NOMO-1 treated with DMSO at 0.1 percent for 48 hours (cell line): ENCODE measurements around the gene ARHGAP12.
A peak's percentile ranks its signal among the peaks of the same experiment; 100 is the strongest.

Source experiments
- DNase-seq: peaks from one replicate; lab custom pipeline; 2025; ENCODE audit not compliant: unreplicated experiment; lab: John Stamatoyannopoulos, UW

The ARHGAP12 gene

DNA sequence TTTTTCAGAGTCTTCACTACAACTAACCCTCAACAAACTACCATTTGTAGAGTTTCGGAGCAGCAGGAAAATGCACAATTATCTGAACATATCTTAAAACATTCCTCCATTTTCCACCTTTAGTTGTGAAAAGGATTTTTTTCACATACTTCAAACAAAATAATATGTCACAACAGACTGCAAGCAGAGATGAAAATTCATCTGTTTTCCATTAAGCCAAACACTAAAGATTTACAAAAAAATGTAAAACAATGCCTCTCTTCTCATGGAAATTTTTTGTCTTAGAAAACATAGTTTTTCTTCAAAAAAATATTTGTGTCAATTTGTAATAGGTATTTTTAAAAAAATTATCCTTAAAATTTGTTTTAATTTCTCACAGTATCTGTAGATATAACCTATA is 98.9 kb downstream of the ARHGAP12 start:
- no peak for DNase-seq

DNA sequence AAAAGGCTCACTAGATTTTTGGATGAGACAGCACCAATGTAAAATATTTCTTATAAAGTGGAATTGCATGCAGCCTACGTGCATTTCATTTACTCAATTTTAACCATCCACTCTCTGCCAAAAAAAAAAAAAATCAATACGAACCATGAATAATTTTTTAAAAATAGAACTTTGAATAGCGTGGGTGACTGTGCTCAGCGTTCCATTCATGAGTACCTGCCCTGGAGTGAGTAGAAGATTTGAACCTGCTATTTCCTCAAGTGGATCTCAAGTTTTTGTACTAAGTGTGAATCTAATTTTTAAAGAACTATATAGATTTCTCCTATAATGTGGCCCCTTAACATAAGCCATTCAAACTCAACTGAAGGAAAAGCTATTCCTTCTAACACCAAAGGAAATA is 105.3 kb downstream of the ARHGAP12 start:
- DNase-seq, result no peak

DNA sequence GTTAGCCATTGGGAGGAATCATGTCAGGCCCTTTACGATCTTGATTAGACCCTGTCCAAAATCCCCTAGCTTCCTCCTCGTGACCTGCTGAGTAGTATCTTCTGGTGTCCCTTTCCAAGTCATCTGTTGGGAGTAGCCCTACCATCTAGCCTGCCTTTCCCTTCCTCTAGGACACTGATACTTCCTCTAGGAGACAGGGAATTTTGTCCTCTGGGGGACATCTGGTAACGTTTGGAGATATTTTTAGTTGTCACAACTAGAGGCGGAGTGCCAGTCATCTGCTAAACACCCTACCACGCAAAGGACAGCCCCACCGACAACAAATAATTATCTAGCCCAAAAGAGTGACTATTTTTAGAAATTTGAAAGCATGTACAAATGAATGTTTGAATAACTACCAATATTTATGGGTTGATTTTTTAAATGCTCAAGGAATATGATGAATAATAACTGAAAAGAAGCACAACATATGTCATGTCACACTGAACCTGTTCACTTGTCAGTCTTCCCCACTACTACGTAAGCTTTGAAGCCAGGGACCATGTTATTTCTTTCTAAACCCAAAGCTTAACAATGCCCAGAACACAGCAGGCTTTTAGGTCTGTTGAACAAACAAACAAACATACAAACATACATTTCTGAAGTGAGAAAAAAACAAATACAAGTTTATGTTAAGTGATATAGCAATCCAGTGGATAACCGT is 105.9 kb downstream of the ARHGAP12 start:
- DNase-seq, result no peak

DNA sequence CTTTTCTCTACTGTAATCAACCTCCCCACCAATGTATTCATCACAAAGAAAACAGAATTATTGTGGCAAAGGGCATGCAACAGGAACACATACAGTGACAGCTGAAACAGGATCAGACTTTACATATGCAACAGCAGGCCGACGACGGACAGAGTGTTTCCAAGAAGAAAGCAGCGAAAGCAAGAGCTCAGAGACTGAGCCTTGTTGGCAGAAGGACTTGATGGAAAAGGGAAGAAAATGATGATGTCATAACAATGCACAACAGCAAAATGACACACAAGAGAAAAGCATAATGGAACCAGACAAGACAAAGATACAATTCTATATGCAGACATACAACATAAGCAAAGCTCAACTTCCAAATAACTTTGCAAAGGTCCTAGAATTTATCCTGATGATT is 106.5 kb downstream of the ARHGAP12 start:
- DNase-seq, result no peak

DNA sequence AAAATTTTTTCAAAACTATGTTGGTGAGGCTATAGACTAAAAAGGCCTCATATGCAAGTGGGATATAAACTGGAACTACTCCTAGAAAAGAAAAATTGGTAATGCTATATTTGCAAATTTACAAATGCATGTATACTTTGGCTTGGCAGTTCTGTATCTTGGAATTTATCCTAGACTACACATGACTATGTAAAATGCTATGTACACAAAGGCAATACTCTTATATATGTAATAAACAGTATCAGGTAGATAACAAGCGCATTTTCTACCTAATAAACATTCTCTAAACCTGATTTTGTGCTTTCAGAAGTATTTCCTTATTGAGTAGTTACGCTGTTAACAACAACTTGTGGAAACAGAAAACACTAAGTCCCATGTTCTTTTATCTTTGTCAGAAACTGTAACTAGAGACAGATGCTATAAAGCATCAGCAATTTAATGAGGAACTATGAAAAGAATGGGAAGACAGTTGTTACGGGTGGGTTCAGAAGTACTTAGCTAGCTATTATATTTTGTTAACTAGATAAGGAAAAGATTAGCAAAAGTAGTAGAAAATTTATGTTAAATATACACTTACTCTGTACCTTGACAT is 107.8 kb downstream of the ARHGAP12 start:
- no peak for DNase-seq

DNA sequence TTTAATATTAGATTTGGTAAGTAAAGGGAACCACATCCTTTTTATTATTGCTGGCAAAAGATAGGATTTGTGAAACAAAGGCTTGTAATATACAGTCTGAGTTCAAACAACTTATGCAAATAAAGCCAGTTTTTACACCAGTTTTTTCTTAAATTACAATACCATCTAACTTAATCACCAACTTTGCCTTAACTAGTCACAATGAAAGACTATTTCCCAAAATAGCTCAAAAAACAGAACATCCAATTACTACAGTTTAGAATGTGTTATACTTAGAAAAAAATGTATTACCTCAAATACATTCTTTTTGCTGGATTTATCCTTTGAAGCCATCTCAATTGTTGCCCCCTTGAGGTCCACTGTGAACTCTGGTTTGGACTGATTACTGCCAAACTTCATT is 108.5 kb downstream of the ARHGAP12 start:
- DNase-seq, result no peak

DNA sequence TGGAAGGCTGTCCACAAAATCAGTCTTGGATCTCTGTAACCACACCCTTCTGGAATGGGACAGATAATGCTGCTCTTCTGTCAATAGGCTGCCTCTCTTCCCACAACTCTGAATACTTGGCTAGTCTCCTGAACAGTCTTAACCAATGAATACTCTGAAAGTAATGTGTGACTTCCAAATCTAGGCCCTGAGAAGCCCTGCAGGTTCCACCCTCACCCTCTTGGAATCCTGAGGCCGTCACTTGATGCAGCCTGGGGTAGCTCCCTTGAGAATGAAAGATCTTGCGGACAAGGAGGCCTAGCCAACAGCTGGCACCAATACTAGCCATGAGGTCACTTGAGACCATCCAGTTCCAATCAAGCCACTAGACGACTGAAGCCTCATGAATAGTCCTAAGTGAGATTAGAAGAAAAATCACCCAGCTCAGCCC is 109.2 kb downstream of the ARHGAP12 start:
- no peak for DNase-seq

DNA sequence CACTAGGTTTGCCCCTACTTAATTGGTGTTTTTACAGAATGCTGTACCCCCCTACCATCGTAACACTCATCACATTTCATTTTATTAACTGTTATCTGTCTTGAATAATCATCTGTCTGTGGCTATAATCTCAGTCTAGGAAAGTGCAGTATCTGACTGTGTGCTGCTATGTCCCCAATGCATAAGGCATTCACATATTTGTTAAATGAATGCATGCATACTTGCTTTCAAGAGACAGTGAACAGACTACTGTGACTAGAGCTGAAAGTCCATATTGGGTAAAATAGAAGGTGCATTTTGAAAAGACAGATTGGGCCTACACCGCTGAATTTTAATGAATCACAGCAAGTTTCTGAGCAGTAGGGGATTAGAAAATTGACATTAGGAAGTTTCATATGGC is 112.3 kb downstream of the ARHGAP12 start:
- no peak for DNase-seq

DNA sequence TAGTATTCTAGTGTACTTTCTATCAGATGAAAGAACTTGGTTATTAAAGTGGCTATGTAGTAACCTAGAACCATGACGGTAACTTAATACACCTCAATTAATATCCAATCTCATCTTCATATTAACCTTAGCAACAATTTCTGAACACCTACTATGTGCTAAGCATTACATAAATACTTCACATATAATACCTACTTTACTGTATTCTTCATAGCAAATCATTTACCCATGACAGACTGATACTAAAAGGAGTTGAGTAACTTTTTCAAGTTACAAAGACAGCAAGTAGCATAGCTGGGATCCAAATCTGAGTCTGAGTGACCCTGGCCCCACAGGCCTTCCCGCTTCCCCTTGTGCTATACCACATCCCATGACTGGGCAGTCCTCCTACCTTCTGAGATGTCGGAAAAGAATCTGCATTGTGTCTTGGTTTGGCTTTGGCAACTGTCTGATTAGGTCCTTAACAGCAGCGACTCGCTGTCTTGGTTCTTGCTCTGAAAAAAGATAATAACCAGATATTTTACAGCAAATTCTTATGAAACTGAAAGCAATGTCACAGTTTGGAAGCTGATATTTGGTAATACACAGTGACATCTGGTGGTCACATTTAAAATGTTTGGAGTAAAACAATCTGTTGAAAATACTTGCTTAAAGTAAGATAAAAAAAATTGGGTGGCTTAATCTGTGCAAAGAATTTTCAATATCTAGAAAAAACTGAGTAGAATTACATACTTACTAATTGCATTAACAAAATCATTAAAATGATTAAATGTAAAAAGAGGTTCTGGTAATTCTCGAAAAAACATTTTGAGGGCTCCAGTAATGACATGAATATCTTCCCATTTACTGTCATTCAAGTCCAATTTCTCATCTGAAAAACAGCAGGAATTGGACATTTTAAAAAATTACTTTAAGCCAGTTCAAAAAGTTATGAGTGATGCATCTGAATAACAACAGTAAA is 120.1 kb downstream of the ARHGAP12 start:
- peak; percentile 70 for DNase-seq

DNA sequence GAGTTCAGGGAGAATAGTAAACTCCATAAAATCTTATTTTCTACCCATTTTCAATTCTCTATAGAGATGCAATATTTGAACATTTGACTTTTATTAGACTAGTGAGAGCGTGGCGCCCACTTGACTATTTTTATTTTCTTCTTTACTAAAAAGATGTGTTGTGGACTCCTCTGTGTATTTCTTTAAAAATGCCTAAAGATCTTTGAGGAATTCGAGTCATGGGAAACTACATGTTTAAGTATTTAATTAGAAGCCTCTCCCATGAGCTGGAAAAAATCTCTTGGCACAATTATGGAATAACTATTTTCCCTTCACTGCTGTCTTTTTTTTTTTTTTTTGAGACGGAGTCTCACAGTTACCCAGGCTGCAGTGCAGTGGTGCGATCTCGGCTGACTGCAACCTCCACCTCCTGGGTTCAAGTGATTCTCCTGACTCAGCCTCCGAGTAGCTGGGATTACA is 124.2 kb downstream of the ARHGAP12 start:
- DNase-seq, result no peak

DNA sequence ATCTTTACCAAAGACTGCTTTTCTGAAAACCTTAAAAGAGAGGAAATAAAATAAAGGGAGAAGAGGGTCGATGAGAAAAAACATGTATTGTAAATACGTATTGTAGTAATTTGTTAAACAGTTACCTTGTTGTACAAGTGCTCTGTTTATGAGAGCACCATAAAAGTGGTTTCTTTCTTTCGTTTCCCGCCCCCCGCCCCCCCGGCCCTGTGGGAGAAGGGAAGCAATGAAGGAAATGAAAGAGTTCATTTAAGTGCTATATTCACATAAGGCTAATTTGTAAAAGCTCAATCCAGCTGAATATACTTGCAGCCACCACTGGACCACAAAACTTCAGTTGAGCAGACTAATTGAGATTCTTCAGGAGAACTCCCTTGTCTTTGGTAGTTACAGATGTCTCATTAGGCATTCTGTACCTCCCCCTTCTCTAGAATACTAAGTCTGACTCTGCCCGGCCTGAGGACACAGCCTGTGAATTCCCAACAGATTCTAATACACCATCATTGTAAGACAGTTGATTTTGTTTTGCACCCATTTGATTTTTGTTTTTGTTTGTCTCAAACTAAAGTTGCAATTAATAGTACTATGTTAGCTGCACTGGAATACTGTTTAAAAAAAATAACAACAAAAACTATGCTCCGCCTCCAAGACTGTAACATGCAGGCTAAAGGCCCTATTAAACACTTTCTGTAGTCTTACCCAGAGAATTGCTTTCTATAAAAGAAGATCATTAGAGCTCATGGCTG is 124.9 kb downstream of the ARHGAP12 start:
- DNase-seq, result no peak

DNA sequence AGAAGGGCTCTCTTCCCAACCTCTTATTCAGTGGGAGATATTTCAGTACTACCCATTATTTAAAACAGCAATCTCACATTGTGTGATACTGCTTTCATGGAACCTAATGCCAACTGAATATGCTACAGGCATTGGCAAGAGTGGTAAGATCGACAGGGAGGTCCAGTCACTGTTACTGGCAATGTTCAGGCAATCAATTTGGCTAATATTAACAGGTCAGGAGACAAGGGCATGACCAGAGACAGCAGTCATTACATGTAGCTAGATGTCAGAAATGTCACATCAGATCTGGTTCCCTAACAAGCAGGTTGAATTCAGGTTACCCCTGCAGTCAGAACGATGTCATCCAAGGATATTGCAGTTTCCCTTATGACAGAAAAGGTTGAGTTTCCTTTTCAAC is 129.4 kb downstream of the ARHGAP12 start:
- DNase-seq, result no peak

DNA sequence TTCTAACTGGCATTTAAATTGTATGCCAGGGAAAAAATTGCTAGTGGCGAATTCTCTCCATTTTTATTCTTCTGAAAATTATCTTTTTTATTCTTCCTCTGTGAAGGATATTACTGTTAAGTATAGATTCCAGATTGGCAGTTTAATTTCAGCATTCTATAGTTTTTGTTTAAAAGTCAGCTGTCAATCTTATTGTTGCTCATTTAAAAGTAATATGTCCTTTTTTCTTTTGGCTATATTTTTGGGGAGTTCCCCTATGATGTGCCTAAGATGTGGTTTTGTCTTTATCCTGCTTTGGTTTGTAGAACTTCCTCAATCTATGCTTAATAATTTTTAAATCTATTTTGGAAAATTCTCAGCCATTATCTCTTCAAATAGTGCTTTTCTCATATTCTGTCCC is 135.9 kb downstream of the ARHGAP12 start:
- DNase-seq, result no peak

DNA sequence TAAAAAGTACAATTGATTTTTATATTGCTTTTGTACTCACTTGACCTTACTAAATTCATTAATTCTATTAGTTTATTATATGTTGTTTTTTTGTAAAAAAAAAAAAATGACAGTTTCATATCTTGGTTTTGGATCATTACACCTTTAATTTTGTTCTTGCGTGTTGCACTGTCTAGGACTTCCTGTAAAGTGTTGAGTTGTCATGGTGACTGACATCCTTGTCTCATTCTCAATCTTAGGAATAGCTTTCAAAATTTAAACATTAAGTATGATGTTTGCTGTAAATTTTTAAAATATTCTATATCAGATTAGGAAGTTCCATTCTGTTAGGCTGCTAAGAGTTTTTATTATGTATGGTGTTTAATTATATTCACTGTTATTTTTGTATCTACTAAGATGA is 139.1 kb downstream of the ARHGAP12 start:
- no peak for DNase-seq

DNA sequence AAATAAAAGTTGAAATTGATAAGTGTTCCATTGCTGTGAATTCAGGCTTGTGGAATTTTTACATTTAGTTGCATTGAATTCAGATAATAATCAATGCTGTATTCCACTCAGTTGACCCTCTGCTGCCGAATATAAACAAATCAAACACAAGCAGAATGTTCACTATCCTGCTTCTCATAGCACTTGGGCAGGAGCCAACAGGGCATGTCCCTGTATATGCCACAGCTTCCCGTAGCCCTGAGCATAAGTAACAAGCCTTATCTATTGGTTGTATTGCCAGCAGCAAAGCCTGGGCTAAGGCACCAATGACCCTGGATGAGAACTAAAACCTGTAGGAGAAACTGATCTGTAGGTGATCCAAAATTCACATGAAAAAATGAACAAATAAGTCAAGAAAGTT is 145.9 kb downstream of the ARHGAP12 start:
- no peak for DNase-seq

DNA sequence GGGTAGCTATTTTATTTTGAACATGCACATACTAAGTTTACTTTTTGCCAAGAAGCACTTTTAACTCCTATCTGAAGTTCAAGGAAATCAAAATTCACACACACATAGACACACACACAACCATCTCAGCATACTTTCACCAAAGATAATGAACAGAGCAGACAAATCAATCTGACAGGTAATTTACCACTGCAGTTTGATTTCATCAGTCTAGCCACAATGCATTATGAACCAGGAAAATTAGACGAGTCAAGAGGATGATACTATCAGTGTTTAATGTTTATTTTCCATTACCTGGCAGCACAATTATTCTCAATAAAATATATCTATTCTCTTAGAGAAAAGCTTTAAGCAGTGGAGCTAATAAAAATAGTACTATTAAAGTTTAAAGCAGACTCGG is 147.9 kb downstream of the ARHGAP12 start:
- no peak for DNase-seq

DNA sequence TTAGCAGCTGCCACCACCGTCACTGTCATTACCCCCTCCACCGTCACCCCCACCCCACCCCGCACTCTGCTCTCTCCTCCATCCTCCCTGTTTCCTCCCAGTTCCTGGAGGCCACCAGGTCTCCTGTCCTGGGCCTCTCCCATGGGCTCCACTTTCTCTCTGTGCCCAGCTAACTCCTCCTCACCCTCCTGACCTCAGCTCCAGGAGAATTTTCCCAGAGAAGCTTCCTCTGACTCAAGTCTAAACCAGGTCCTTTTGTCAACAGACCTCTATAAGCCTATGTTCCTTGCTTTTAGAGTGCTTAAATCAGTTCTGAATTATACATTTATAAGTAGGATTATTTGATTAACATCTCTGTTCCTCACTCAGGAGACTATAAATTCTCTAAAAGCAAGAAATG is 150.0 kb downstream of the ARHGAP12 start:
- DNase-seq, result no peak

DNA sequence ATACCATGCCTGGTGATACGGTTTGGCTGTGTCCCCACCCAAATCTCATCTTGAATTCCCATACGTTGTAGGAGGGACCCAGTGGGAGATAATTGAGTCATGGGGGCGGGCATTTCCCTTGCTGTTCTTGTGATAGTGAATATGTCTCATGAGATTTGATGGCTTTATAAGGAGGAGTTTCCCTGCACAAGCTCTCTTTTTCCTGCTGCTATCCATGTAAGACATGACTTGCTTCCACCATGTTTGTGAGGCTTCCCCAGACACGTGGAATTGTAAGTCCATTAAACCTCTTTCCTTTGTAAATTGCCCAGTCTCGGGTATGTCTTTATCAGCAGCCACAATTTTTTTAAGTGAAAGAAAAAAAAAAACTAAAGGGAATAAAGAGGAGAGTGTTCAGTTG is 152.5 kb downstream of the ARHGAP12 start:
- DNase-seq, result no peak

DNA sequence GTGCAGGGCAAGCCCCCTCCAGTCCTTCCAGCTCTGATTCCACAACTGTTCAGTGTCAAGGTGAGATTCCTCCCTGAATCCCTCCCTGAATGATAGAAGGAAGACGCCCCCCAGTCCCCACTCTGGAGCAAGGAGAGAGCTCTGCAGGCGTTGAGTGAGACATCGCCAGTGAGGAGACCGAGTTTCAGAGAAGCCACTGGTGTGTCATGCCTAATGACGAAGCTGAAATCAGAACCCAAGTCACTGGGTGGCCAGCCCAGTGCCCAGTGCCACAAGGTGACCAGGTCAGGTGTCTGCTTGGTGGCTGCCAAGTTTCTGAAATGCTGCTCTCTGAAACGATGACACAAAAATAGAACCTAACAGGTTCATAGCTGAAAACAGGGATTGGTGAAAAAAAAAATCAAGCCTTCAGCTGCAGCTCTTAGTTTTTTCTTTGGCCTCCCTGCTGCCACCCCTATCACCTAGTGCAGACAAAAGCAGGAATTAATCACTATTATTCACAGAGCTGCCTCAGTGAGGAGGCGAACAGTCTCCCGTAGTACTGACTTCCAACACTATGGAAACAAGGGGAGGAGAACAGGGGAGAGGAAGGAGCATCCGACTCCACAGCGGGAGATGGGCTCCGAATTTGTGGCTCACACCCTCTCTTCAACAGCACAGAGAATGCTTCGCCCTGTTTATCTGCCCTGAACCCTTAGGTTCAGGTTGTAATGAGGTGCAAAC is 153.5 kb downstream of the ARHGAP12 start:
- no peak for DNase-seq

DNA sequence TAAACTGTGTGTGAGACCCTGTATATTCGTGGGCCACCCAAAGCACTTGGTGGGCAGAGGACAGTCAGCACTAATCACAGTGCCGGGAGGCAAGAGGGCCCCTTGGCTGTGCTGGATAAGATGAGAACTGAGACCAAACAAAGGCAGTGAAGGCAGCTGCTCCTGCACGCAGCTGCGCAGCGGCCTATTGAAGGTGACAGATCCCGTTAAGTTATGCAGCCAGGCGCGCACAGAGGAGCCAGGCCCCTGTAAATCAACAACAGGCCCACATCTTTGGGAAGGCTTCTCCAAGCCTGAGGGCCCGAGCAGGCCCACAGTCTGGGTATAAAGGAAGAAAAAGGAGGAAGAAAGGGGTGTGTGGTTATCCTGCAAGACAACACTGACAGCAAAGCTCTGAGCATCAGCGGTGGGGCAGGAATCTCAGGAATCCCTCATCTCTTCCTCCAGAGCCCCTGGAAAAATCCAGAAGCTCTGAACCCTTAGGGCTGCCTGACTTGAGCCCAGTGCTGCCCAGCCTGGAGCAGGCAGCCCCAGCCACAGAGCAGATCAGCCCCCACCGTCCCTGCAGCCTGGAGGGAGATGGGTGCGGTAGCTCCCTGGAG is 154.2 kb downstream of the ARHGAP12 start:
- DNase-seq, result no peak
